Measurements from ENCODE around the gene SNAP29.

DNA sequence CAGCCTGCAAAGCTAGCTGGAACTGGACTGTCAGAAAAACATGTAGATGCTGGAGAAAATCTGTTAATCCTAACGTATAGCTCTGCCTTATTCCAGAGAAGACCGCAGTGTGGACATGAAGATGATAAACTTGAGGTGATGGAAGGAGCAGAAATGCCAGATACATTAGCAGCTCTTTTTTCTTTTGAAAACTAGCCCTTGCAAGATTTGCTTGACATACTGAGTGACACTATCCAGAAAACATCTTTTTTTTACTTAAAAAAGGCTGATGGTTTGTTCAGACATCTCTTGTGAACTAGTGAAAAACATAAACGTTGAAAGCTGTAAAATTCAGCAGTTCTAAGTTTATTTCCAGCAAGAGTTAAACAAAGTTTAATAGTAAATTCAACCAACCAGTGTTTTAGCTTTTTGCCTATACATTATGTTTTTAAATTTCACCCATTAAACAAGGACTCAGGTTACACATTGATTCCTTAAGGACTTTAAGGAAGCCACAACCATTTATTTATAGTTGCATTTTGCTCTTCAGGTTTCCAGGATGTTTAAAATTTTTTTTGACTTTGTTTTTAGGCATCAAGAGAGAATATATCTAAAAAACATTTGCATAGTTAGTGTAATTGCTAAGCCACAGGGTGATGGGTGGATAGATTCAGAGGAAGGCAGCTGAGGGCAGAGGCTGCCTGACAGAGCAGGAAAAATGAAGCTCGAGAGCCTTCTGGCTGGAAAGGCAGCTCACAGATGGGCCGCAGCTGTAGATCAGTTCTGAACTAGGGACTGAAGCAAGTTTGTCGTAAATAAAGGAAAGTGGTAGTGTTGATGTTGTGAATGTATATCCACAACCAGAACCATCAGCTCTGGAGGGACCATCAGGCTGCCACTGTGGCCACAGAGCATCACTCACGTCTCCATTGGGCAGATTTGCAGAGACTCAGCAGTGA lies 9.5 kb downstream of the SNAP29 start:
- TF ChIP-seq, protein P1, sequence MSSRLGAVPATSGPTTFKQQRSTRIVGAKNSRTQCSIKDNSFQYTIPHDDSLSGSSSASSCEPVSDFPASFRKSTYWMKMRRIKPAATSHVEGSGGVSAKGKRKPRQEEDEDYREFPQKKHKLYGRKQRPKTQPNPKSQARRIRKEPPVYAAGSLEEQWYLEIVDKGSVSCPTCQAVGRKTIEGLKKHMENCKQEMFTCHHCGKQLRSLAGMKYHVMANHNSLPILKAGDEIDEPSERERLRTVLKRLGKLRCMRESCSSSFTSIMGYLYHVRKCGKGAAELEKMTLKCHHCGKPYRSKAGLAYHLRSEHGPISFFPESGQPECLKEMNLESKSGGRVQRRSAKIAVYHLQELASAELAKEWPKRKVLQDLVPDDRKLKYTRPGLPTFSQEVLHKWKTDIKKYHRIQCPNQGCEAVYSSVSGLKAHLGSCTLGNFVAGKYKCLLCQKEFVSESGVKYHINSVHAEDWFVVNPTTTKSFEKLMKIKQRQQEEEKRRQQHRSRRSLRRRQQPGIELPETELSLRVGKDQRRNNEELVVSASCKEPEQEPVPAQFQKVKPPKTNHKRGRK (tag; IDR thresholded peaks at IDR 0.05) = peak; percentile 91
- TF ChIP-seq ZNF79 (CRISPR knock-in tag; IDR thresholded peaks at IDR 0.05; ENCODE audit: low read depth) = no peak
- TF ChIP-seq BCL6 (CRISPR knock-in tag; IDR thresholded peaks at IDR 0.05) = no peak
- TF ChIP-seq SMC3 (conservative IDR thresholded peaks at IDR 0.05; ENCODE audit: insufficient read depth, low read depth, low read length) = no peak
- TF ChIP-seq NFE2L1 (tag; IDR thresholded peaks at IDR 0.05; ENCODE audit: borderline replicate concordance, low read depth) = no peak
- TF ChIP-seq RBM17 (IDR thresholded peaks at IDR 0.05; ENCODE audit: borderline replicate concordance, low read depth, low read length) = no peak
- TF ChIP-seq, protein P2, sequence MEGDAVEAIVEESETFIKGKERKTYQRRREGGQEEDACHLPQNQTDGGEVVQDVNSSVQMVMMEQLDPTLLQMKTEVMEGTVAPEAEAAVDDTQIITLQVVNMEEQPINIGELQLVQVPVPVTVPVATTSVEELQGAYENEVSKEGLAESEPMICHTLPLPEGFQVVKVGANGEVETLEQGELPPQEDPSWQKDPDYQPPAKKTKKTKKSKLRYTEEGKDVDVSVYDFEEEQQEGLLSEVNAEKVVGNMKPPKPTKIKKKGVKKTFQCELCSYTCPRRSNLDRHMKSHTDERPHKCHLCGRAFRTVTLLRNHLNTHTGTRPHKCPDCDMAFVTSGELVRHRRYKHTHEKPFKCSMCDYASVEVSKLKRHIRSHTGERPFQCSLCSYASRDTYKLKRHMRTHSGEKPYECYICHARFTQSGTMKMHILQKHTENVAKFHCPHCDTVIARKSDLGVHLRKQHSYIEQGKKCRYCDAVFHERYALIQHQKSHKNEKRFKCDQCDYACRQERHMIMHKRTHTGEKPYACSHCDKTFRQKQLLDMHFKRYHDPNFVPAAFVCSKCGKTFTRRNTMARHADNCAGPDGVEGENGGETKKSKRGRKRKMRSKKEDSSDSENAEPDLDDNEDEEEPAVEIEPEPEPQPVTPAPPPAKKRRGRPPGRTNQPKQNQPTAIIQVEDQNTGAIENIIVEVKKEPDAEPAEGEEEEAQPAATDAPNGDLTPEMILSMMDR (IDR thresholded peaks at IDR 0.05 in 2 of 3, conservative IDR thresholded peaks at IDR 0.05 in 1 of 3; ENCODE audit: insufficient read depth in 2 of 3, low read depth in 1 of 3, low read length in 3 of 3) = no peak; a peak in 1 of 6 replicates
- TF ChIP-seq GATAD2B (IDR thresholded peaks at IDR 0.05; ENCODE audit: borderline replicate concordance) = no peak
